Renal cortex interstitium (tissue), 11 donors: ENCODE data around the gene KRTAP9-4. TPM values are rescaled to one million over a fixed set of nuclear protein-coding genes. Genes with fewer than 3 reads are reported as not detected.
"Not testable (repeated sequence)": the region's sequence is repeated elsewhere in the genome, so short reads cannot be mapped to it uniquely, and the experiment has no call there.

ENCODE experiments used
- DNase-seq, 11 donors: peaks; one replicate each; pipeline ENCODE4 v3.0.0-alpha.2; 2013; ENCODE audit warnings: low read depth in 9 of 11, low spot score in 4 of 11; ENCODE audit errors: extremely low read depth in 1 of 11
- polyA plus RNA-seq, 3 donors: library from polyadenylated mRNA; unstranded; fragments of 120-200 nt; gene quantifications; one replicate each; pipeline ENCODE4 v1.2.1, GENCODE V29; 2013; ENCODE audit not compliant: insufficient read length in 3 of 3

KRTAP9-4 gene
- polyA plus RNA-seq, 3 donors, result not detected

- DNase-seq, result no peak
These were observed 6.8 kb downstream of the KRTAP9-4 start for GRCh38 chr17:41256291-41256685.

- DNase-seq, result no peak
These were observed 8.9 kb downstream of the KRTAP9-4 start for GRCh38 chr17:41258406-41258805.

- no peak for DNase-seq
These were observed 13.7 kb downstream of the KRTAP9-4 start for GRCh38 chr17:41263212-41263611.

- DNase-seq, result no peak
These were observed 15.1 kb downstream of the KRTAP9-4 start for GRCh38 chr17:41264599-41264998.

- no peak for DNase-seq
These were observed 15.6 kb downstream of the KRTAP9-4 start, which contains the start of gene KRTAP9-6 for GRCh38 chr17:41265078-41265477. KRTAP9-6 (plus strand) TSS chr17:41265378; CDS start chr17:41265378, 0 bp downstream.

- DNase-seq, result no peak
These were observed 18.2 kb downstream of the KRTAP9-4 start for GRCh38 chr17:41267711-41268110.

- DNase-seq, result not testable (repeated sequence)
These were observed 21.8 kb downstream of the KRTAP9-4 start for GRCh38 chr17:41271323-41271722.

- no peak for DNase-seq
These were observed 22.4 kb downstream of the KRTAP9-4 start for GRCh38 chr17:41271858-41272257.

GRCh38 chr17:41275648-41276190 lies 26.2 kb downstream of the KRTAP9-4 start, which contains the start of gene KRTAP9-7:
KRTAP9-7 (plus strand) TSS chr17:41275698; CDS start chr17:41275698, 0 bp downstream.
- not testable (repeated sequence) for DNase-seq

GRCh38 chr17:41278176-41278955 lies 28.9 kb downstream of the KRTAP9-4 start:
- no peak for DNase-seq

- DNase-seq, result no peak
These were observed 34.6 kb downstream of the KRTAP9-4 start for GRCh38 chr17:41284043-41284442.

- DNase-seq, result no peak
These were observed 35.1 kb downstream of the KRTAP9-4 start for GRCh38 chr17:41284546-41284945.

GRCh38 chr17:41287050-41287449 lies 37.6 kb downstream of the KRTAP9-4 start:
- no peak for DNase-seq

GRCh38 chr17:41294016-41294415 lies 44.5 kb downstream of the KRTAP9-4 start:
- DNase-seq, result no peak

GRCh38 chr17:41296846-41297245 lies 47.4 kb downstream of the KRTAP9-4 start:
- no peak for DNase-seq

GRCh38 chr17:41298458-41299135 lies 49.1 kb downstream of the KRTAP9-4 start:
- no peak for DNase-seq
